WTC11 (cell line): Measurements from ENCODE around the gene ADCK2.
"Not testable (repeated sequence)": the region's sequence is repeated elsewhere in the genome, so short reads cannot be mapped to it uniquely, and the experiment has no call there.

Experiments
- AR ChIP-seq: fragments of 250-450 bp; sonication (Bioruptor Pico); IDR thresholded peaks from 2 replicates; pipeline ENCODE4 v1.9.0; 2021; ENCODE audit warnings: mild to moderate bottlenecking
- CDX4 ChIP-seq: fragments of 250-450 bp; sonication (Bioruptor Pico); IDR thresholded peaks from 2 replicates; pipeline ENCODE4 v1.9.0; 2021; ENCODE audit warnings: moderate library complexity, mild to moderate bottlenecking, inconsistent platforms, borderline replicate concordance
- FOXK1 ChIP-seq: sonication (generic); formaldehyde crosslinking; IDR thresholded peaks from 2 replicates; pipeline ENCODE4 v1.8.0; 2022; ENCODE audit warnings: mild to moderate bottlenecking, moderate library complexity, missing genetic modification reagents
- GABPB1 ChIP-seq: sonication (generic); formaldehyde crosslinking; IDR thresholded peaks from 2 replicates; pipeline ENCODE4 v1.8.1; 2023; ENCODE audit warnings: mild to moderate bottlenecking, missing genetic modification reagents
- MLX ChIP-seq: sonication (generic); formaldehyde crosslinking; IDR thresholded peaks from 2 replicates; pipeline ENCODE4 v1.8.1; 2023; ENCODE audit warnings: mild to moderate bottlenecking, missing genetic modification reagents, moderate library complexity
- TEAD4 ChIP-seq: sonication (generic); formaldehyde crosslinking; IDR thresholded peaks from 2 replicates; pipeline ENCODE4 v1.8.0; 2022; ENCODE audit warnings: mild to moderate bottlenecking, missing genetic modification reagents
- USF1 ChIP-seq: sonication (generic); formaldehyde crosslinking; IDR thresholded peaks from 2 replicates; pipeline ENCODE4 v1.8.0; 2022; ENCODE audit warnings: mild to moderate bottlenecking, missing genetic modification reagents
- TF ChIP-seq, protein P1 (sequence below): fragments of 200-600 bp; IDR thresholded peaks from 2 replicates; pipeline ENCODE4 v1.8.0; 2022; ENCODE audit warnings: antibody characterized with exemption
- TF ChIP-seq, protein P2 (sequence below): sonication (generic); formaldehyde crosslinking; conservative IDR thresholded peaks from 2 replicates; pipeline ENCODE4 v1.8.1; 2022; ENCODE audit warnings: mild to moderate bottlenecking, missing genetic modification reagents
- TF ChIP-seq, protein P3 (sequence below): sonication (generic); formaldehyde crosslinking; IDR thresholded peaks from 2 replicates; pipeline ENCODE4 v1.8.1; 2022; ENCODE audit warnings: low read depth, missing genetic modification reagents, borderline replicate concordance

GRCh38 chr7:140644761-140645160, 28.0 kb upstream of the ADCK2 start:
- TF ChIP-seq USF1 (CRISPR knock-in tag); GABPB1 (CRISPR knock-in tag); AR; CDX4 (CRISPR knock-in tag); MLX (CRISPR knock-in tag); TEAD4 (CRISPR knock-in tag); FOXK1 (CRISPR knock-in tag): not testable (repeated sequence)
- TF ChIP-seq, protein P1, sequence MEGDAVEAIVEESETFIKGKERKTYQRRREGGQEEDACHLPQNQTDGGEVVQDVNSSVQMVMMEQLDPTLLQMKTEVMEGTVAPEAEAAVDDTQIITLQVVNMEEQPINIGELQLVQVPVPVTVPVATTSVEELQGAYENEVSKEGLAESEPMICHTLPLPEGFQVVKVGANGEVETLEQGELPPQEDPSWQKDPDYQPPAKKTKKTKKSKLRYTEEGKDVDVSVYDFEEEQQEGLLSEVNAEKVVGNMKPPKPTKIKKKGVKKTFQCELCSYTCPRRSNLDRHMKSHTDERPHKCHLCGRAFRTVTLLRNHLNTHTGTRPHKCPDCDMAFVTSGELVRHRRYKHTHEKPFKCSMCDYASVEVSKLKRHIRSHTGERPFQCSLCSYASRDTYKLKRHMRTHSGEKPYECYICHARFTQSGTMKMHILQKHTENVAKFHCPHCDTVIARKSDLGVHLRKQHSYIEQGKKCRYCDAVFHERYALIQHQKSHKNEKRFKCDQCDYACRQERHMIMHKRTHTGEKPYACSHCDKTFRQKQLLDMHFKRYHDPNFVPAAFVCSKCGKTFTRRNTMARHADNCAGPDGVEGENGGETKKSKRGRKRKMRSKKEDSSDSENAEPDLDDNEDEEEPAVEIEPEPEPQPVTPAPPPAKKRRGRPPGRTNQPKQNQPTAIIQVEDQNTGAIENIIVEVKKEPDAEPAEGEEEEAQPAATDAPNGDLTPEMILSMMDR, result not testable (repeated sequence)
- TF ChIP-seq, protein P2, sequence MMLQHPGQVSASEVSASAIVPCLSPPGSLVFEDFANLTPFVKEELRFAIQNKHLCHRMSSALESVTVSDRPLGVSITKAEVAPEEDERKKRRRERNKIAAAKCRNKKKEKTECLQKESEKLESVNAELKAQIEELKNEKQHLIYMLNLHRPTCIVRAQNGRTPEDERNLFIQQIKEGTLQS (CRISPR knock-in tag), result not testable (repeated sequence)
- TF ChIP-seq, protein P3, sequence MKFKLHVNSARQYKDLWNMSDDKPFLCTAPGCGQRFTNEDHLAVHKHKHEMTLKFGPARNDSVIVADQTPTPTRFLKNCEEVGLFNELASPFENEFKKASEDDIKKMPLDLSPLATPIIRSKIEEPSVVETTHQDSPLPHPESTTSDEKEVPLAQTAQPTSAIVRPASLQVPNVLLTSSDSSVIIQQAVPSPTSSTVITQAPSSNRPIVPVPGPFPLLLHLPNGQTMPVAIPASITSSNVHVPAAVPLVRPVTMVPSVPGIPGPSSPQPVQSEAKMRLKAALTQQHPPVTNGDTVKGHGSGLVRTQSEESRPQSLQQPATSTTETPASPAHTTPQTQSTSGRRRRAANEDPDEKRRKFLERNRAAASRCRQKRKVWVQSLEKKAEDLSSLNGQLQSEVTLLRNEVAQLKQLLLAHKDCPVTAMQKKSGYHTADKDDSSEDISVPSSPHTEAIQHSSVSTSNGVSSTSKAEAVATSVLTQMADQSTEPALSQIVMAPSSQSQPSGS, result not testable (repeated sequence)
